DND-41 (cell line): ENCODE results near the gene LONRF3.

Experiments
- ATAC-seq: fragments of 200-7000 bp; cut with Tn5 transposase; 3 replicates; pipeline ENCODE4 v1.9.1; 2021; ENCODE audit warnings: low read depth; ENCODE audit not compliant: insufficient read depth
- DNase-seq: peaks from one replicate; pipeline ENCODE4 v3.0.0-alpha.2; 2020
- H2AFZ ChIP-seq: 2 replicates; pipeline ENCODE4 v1.6.0; 2012; ENCODE audit warnings: low read depth, low read length
- H3K27ac ChIP-seq: 2 replicates; pipeline ENCODE4 v1.5.1; 2012; ENCODE audit warnings: low read length, inconsistent platforms
- H3K27me3 ChIP-seq: fragments of 200-600 bp; sonication (generic); 2 replicates; pipeline ENCODE4 v1.6.0; 2012; ENCODE audit warnings: low read length, mild to moderate bottlenecking, inconsistent platforms; ENCODE audit not compliant: insufficient read depth, poor library complexity
- H3K36me3 ChIP-seq: 2 replicates; pipeline ENCODE4 v1.5.1; 2012; ENCODE audit warnings: low read length, inconsistent platforms; ENCODE audit not compliant: insufficient read depth
- H3K4me1 ChIP-seq: 2 replicates; pipeline ENCODE4 v1.5.1; 2012; ENCODE audit warnings: mild to moderate bottlenecking, low read length; ENCODE audit not compliant: insufficient read depth
- H3K4me2 ChIP-seq: 2 replicates; pipeline ENCODE4 v1.6.0; 2012; ENCODE audit warnings: mild to moderate bottlenecking, moderate library complexity, low read length, inconsistent platforms; ENCODE audit not compliant: insufficient read depth
- H3K4me3 ChIP-seq, 2 experiments: fragments of 200-600 bp in 1 of 2; shearing (Covaris generic) in 1 of 2; 2 replicates each; pipeline ENCODE4 v1.5.1; 2012 to 2016; ENCODE audit warnings: inconsistent platforms in 2 of 2, low read length in 2 of 2, mild to moderate bottlenecking in 2 of 2, low read depth in 1 of 2, moderate library complexity in 1 of 2
- H3K79me2 ChIP-seq: 2 replicates; pipeline ENCODE4 v1.6.0; 2012; ENCODE audit warnings: low read length, inconsistent platforms; ENCODE audit not compliant: insufficient read depth
- H3K9ac ChIP-seq: 2 replicates; pipeline ENCODE4 v1.6.0; 2012; ENCODE audit warnings: low read depth, mild to moderate bottlenecking, inconsistent platforms, low read length, moderate library complexity
- H3K9me3 ChIP-seq: 2 replicates; pipeline ENCODE4 v1.5.1; 2012; ENCODE audit warnings: low read length, moderate library complexity, mild to moderate bottlenecking, inconsistent platforms; ENCODE audit not compliant: insufficient read depth, severe bottlenecking
- H4K20me1 ChIP-seq: 2 replicates; pipeline ENCODE4 v1.6.0; 2012; ENCODE audit warnings: low read length; ENCODE audit not compliant: insufficient read depth
- CTCF ChIP-seq: IDR thresholded peaks from 2 replicates; pipeline ENCODE4 v1.5.1; 2012; ENCODE audit warnings: borderline replicate concordance, low read length, moderate library complexity, mild to moderate bottlenecking; ENCODE audit not compliant: poor library complexity, severe bottlenecking; ENCODE audit errors: extremely low read depth
- EZH2 ChIP-seq: IDR thresholded peaks from 3 replicates; pipeline ENCODE4 v1.6.1; 2012; ENCODE audit warnings: borderline replicate concordance, low read depth, mild to moderate bottlenecking, moderate library complexity, low read length, inconsistent platforms; ENCODE audit not compliant: severe bottlenecking

LONRF3 gene

GRCh38 chrX:118965395-118965794 lies 9.0 kb upstream of the LONRF3 start:
- H3K4me3 ChIP-seq, result no peak overlapping the region
- no peak overlapping the region for H3K27ac ChIP-seq
- TF ChIP-seq CTCF, result no peak
- no peak for TF ChIP-seq EZH2
- H3K4me2 ChIP-seq, result no peak overlapping the region
- no peaks in the 10 kb centered on the region for H4K20me1 ChIP-seq
- no peaks in the 10 kb centered on the region for H3K79me2 ChIP-seq
- no peak for DNase-seq
- H3K27me3 ChIP-seq, result no peaks in the 10 kb centered on the region
- H3K9ac ChIP-seq, result no peak overlapping the region
- H3K4me1 ChIP-seq, result no peaks in the 10 kb centered on the region
- H3K36me3 ChIP-seq, result no peaks in the 10 kb centered on the region
- no peaks in the 10 kb centered on the region for H3K9me3 ChIP-seq
- H2AFZ ChIP-seq, result no peak overlapping the region
- no peak for ATAC-seq

- H3K27ac ChIP-seq, result no peak overlapping the region
- DNase-seq, result no peak
- no peak overlapping the region for H3K4me2 ChIP-seq
- H2AFZ ChIP-seq, result no peak overlapping the region
- no peak overlapping the region for H3K9ac ChIP-seq
- H3K4me1 ChIP-seq, result no peaks in the 10 kb centered on the region
- TF ChIP-seq CTCF (no peak), EZH2 (no peak)
- H3K9me3 ChIP-seq, result no peaks in the 10 kb centered on the region
- H4K20me1 ChIP-seq, result no peaks in the 10 kb centered on the region
- no peaks in the 10 kb centered on the region for H3K36me3 ChIP-seq
- peaks cover 2% of the 10 kb centered on the region for H3K27me3 ChIP-seq
- no peak for ATAC-seq
- no peak overlapping the region for H3K4me3 ChIP-seq
- H3K79me2 ChIP-seq, result no peaks in the 10 kb centered on the region
These were observed 6.4 kb upstream of the LONRF3 start for GRCh38 chrX:118968031-118968430.

DNA sequence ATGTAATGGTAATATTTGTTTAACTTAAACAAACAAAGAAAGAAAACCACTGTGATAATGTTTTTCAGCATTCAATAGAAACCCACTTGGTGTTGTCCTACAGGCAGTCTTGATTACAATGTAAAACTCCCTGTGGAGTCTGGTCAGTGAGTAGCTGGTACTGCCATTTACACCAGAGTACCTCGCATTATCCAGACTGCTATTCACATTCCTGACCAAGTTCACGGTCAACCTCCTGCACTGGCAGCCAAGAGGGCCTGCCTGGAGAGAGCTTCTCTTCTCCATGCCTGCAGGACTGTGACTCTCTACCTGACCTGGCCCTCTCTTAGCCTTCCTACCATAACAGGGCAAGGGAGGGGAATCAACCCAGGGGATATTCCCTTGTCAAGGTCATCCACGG lies 2.9 kb upstream of the LONRF3 start:
- H3K9me3 ChIP-seq, result no peaks in the 10 kb centered on the region
- no peak for TF ChIP-seq CTCF
- no peak for TF ChIP-seq EZH2
- H2AFZ ChIP-seq, result no peak overlapping the region
- no peak for ATAC-seq
- no peaks in the 10 kb centered on the region for H3K4me1 ChIP-seq
- no peak for DNase-seq
- no peak overlapping the region for H3K9ac ChIP-seq
- no peak overlapping the region for H3K4me2 ChIP-seq
- H3K36me3 ChIP-seq, result no peaks in the 10 kb centered on the region
- H3K27me3 ChIP-seq, result peaks cover 2% of the 10 kb centered on the region
- H3K27ac ChIP-seq, result no peak overlapping the region
- no peaks in the 10 kb centered on the region for H3K79me2 ChIP-seq
- H3K4me3 ChIP-seq, result no peak overlapping the region
- H4K20me1 ChIP-seq, result no peaks in the 10 kb centered on the region

- H3K27ac ChIP-seq, result no peak overlapping the region
- TF ChIP-seq CTCF (no peak), EZH2 (no peak)
- peaks cover 2% of the 10 kb centered on the region for H3K27me3 ChIP-seq
- DNase-seq (no peak), ATAC-seq (no peak)
- H4K20me1 ChIP-seq, result no peaks in the 10 kb centered on the region
- H2AFZ ChIP-seq, result no peak overlapping the region
- no peaks in the 10 kb centered on the region for H3K79me2 ChIP-seq
- H3K4me2 ChIP-seq, result no peak overlapping the region
- H3K4me1 ChIP-seq, result no peaks in the 10 kb centered on the region
- H3K9me3 ChIP-seq, result no peaks in the 10 kb centered on the region
- H3K36me3 ChIP-seq, result no peaks in the 10 kb centered on the region
- H3K9ac ChIP-seq, result no peak overlapping the region
- no peak overlapping the region for H3K4me3 ChIP-seq
These were observed 880 bp upstream of the LONRF3 start for GRCh38 chrX:118973389-118974087.
